Suprapubic skin (tissue), 4 donors: ENCODE data around the gene RPL28. TPM values are rescaled to one million over a fixed set of nuclear protein-coding genes. Genes with fewer than 3 reads are reported as not detected.
"Not testable (repeated sequence)": the region's sequence is repeated elsewhere in the genome, so short reads cannot be mapped to it uniquely, and the experiment has no call there.

Experiments used
- DNase-seq, 2 donors: peaks; one replicate each; pipeline ENCODE4 v3.0.0-alpha.2; 2019; ENCODE audit warnings: low spot score in 2 of 2
- H3K27ac ChIP-seq: fragments of 200-600 bp; sonication (generic); one replicate; pipeline ENCODE4 v1.5.1; 2019
- H3K27me3 ChIP-seq: fragments of 200-600 bp; sonication (generic); one replicate; pipeline ENCODE4 v1.5.1; 2019
- H3K36me3 ChIP-seq: fragments of 200-600 bp; sonication (generic); one replicate; pipeline ENCODE4 v1.5.1; 2019
- H3K4me1 ChIP-seq: fragments of 200-600 bp; sonication (generic); one replicate; pipeline ENCODE4 v1.5.1; 2019
- H3K4me3 ChIP-seq: fragments of 200-600 bp; sonication (generic); one replicate; pipeline ENCODE4 v1.5.1; 2019; ENCODE audit warnings: mild to moderate bottlenecking
- H3K9me3 ChIP-seq: fragments of 200-600 bp; sonication (generic); one replicate; pipeline ENCODE4 v1.5.1; 2019
- EP300 ChIP-seq: sonication (generic); formaldehyde crosslinking; IDR thresholded peaks from one replicate; pipeline ENCODE4 v1.6.1; 2017; ENCODE audit warnings: antibody characterized with exemption
- POLR2A ChIP-seq, 2 donors: fragments of 450-650 bp; IDR thresholded peaks; one replicate each; pipeline ENCODE4 v1.6.1; 2017; ENCODE audit warnings: antibody characterized with exemption in 2 of 2, mild to moderate bottlenecking in 2 of 2, moderate library complexity in 2 of 2
- POLR2AphosphoS5 ChIP-seq, 3 donors: sonication (generic); formaldehyde crosslinking; IDR thresholded peaks; one replicate each; pipeline ENCODE4 v1.6.1; 2017; ENCODE audit warnings: antibody characterized with exemption in 3 of 3
- WGBS: methylation state at CpG from one replicate; pipeline ENCODE4 v1.1.5; 2018; 5-methylcytosine and 5-hydroxymethylcytosine counted together
- total RNA-seq, 4 donors: library from RNA; depleted of rRNA; stranded (reverse); fragments of >200 nt; gene quantifications; one replicate each; pipeline ENCODE4 v1.1.0, GENCODE V29; 2016
- TF ChIP-seq, protein P1 (sequence below), 2 donors: fragments of 200-600 bp in 1 of 2; fragments of 450-650 bp in 1 of 2; sonication (generic) in 1 of 2; IDR thresholded peaks; one replicate each; pipeline ENCODE4 v1.5.1; 2016 to 2019; ENCODE audit warnings: antibody characterized with exemption in 2 of 2, mild to moderate bottlenecking in 1 of 2, moderate library complexity in 1 of 2

Gene RPL28
- total RNA-seq, 4 donors from 2014 or later, result 605 to 767 (median 714) TPM

DNA sequence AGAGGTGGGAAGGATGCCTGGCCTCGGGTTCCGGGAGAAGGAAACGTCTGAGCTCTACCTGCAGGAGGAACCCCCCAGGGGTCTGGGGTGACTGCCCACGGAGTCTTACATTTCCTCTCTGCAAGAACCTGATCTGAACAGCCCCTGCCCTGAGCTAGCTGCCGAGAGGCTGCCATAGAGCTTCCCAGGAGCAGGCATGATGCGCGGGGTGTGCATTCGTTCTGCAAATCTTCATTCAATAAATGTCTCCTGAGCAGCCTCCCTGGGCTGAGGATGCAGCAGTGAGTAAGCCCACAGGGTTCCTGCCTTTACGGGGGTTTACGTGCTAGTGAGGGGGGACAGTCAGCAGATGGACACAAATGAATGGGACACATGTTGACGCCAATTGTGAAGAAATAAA lies 58.9 kb downstream of the RPL28 start:
- Histone ChIP-seq H3K9me3 (no peaks in the 10 kb centered on the region), H3K27ac (no peak overlapping the region), H3K4me3 (no peak overlapping the region), H3K36me3 (no peaks in the 10 kb centered on the region), H3K4me1 (peaks cover 43% of the 10 kb centered on the region), H3K27me3 (peaks cover 75% of the 10 kb centered on the region)
- TF ChIP-seq, protein P1, sequence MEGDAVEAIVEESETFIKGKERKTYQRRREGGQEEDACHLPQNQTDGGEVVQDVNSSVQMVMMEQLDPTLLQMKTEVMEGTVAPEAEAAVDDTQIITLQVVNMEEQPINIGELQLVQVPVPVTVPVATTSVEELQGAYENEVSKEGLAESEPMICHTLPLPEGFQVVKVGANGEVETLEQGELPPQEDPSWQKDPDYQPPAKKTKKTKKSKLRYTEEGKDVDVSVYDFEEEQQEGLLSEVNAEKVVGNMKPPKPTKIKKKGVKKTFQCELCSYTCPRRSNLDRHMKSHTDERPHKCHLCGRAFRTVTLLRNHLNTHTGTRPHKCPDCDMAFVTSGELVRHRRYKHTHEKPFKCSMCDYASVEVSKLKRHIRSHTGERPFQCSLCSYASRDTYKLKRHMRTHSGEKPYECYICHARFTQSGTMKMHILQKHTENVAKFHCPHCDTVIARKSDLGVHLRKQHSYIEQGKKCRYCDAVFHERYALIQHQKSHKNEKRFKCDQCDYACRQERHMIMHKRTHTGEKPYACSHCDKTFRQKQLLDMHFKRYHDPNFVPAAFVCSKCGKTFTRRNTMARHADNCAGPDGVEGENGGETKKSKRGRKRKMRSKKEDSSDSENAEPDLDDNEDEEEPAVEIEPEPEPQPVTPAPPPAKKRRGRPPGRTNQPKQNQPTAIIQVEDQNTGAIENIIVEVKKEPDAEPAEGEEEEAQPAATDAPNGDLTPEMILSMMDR (IDR thresholded peaks at IDR 0.05), result no peak
- no peak for TF ChIP-seq POLR2AphosphoS5 (IDR thresholded peaks at IDR 0.05)
- TF ChIP-seq POLR2A (IDR thresholded peaks at IDR 0.05), result no peak
- WGBS, result 46% methylated on average over 10 of the region's 11 CpGs
- no peak for DNase-seq

DNA sequence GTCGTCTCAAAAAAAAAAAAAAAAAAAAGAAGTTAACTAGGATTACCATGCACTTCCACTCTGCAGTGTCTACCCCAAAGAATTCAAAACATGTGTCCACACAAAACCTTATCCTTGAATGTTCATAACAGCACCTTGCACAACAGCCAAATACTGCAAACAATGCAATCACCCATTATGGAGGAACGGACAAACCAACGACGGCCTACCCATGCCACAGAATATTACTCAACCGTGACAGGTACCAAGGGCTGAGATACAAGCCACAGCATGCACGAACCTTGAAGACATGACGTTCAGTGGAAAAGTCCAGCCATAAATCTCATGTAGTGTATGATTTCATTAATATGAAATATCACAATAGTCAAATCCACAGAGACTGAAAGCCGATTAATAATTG lies 60.3 kb downstream of the RPL28 start:
- WGBS, result 48% methylated on average over 8 of the region's 8 CpGs
- TF ChIP-seq POLR2AphosphoS5 (IDR thresholded peaks at IDR 0.05), result no peak
- TF ChIP-seq EP300, result no peak
- TF ChIP-seq, protein P1 (IDR thresholded peaks at IDR 0.05), result no peak
- TF ChIP-seq POLR2A (IDR thresholded peaks at IDR 0.05), result no peak
- no peaks in the 10 kb centered on the region for H3K36me3 ChIP-seq
- H3K9me3 ChIP-seq, result no peaks in the 10 kb centered on the region
- H3K27me3 ChIP-seq, result peaks cover 72% of the 10 kb centered on the region
- H3K4me1 ChIP-seq, result peaks cover 39% of the 10 kb centered on the region
- H3K4me3 ChIP-seq, result no peak overlapping the region
- DNase-seq, result no peak
- no peak overlapping the region for H3K27ac ChIP-seq

DNA sequence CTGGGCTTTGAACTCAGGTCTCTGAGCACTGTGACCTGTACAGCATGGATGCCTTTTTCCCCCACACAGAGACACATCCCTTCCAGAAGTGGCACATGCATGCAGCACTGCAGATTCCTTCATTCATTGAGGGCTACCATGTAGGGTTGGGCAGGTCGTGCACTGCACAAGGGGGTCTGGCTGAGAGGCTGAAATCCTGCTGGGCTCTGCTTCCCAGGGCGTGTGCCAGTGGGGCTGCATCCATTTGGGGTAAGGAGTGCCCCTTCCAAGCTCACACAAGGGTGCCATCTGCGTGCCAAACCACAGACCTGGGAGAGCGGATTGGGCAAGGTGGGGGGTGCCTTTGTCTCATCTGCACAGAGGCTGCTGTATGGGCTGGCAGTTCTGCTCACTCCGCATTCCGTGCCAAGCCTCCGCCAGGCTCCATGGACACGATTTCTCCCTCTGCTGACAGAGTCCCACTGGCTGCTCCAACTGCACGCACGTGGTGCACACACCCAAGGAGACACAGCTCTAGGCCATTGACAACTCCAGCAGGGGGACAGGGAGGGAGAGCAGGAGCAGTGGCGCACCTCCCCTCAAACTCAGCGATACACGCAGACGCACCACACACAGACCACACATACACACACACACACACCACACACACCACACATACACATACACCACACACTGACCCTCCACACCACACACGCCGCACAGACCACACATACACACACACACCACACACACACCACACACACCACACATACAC lies 61.9 kb downstream of the RPL28 start:
- H3K27ac ChIP-seq, result no peak overlapping the region
- no peak overlapping the region for H3K4me3 ChIP-seq
- H3K36me3 ChIP-seq, result no peaks in the 10 kb centered on the region
- TF ChIP-seq POLR2A (IDR thresholded peaks at IDR 0.05), result no peak
- TF ChIP-seq EP300, result no peak
- no peak for TF ChIP-seq POLR2AphosphoS5 (IDR thresholded peaks at IDR 0.05)
- TF ChIP-seq, protein P1 (IDR thresholded peaks at IDR 0.05), result no peak
- H3K9me3 ChIP-seq, result no peaks in the 10 kb centered on the region
- DNase-seq, result no peak
- 24% methylated on average over 6 of the region's 16 CpGs for WGBS
- H3K27me3 ChIP-seq, result peaks cover 72% of the 10 kb centered on the region
- H3K4me1 ChIP-seq, result peaks cover 43% of the 10 kb centered on the region

DNA sequence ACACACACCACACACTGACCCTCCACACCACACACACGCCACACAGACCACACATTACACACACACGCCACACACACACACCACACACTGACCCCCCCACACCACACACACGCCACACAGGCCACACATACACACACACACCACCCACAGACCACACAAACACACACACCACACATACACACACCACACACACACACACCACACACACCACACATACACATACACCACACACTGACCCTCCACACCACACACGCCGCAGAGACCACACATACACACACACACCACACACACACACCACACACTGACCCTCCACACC lies 62.4 kb downstream of the RPL28 start:
- not testable (repeated sequence) for H3K9me3 ChIP-seq, H3K4me3 ChIP-seq, H3K36me3 ChIP-seq, H3K27ac ChIP-seq, DNase-seq
- WGBS, result 72% methylated on average over 5 of the region's 5 CpGs
- Histone ChIP-seq H3K4me1 (peaks cover 43% of the 10 kb centered on the region), H3K27me3 (peaks cover 70% of the 10 kb centered on the region)

DNA sequence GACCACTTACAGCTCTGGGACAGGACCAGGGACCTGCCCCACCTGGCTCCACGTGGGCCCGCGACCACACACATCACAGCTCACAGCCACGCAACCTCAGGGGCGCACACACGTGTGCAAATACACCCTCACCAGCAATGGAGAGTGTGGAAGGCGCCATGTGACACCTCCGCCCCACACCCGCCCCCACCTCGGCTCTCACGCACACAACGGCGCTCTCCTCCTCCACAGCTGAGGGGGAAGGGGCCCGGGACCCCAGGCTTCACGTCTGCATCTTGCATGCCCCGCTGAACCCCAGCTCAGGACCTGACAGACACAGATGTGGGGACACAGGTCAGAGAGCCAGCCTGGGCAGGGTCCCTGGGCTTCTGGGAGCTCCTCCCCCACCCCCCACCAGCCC lies 63.7 kb downstream of the RPL28 start:
- no peaks in the 10 kb centered on the region for H3K9me3 ChIP-seq
- peaks cover 43% of the 10 kb centered on the region for H3K4me1 ChIP-seq
- H3K27ac ChIP-seq, result no peak overlapping the region
- no peak overlapping the region for H3K4me3 ChIP-seq
- no peak for DNase-seq
- TF ChIP-seq POLR2A (IDR thresholded peaks at IDR 0.05) (no peak), EP300 (no peak)
- TF ChIP-seq, protein P1 (IDR thresholded peaks at IDR 0.05), result no peak
- H3K27me3 ChIP-seq, result peaks cover 56% of the 10 kb centered on the region
- H3K36me3 ChIP-seq, result no peaks in the 10 kb centered on the region
- 44% methylated on average over 12 of the region's 16 CpGs for WGBS
